Omental fat pad (tissue), 4 donors: Measurements from ENCODE around the gene PLXNA1. TPM values are rescaled to one million over a fixed set of nuclear protein-coding genes. Genes with fewer than 3 reads are reported as not detected.

Experiments
- ATAC-seq: fragments of 150-250 bp; one replicate; pipeline ENCODE4 v1.9.1; 2016; ENCODE audit warnings: mild to moderate bottlenecking, moderate library complexity; ENCODE audit not compliant: low FRiP score
- DNase-seq: peaks from one replicate; pipeline ENCODE4 v3.0.0-alpha.2; 2019; ENCODE audit warnings: low spot score
- total RNA-seq, 4 donors: library from RNA; depleted of rRNA; stranded (reverse); fragments of >200 nt; gene quantifications; one replicate each; pipeline ENCODE4 v1.1.0, GENCODE V29; 2016
- TF ChIP-seq, protein P1 (sequence below), 3 donors: fragments of 450-650 bp; IDR thresholded peaks; one replicate each; pipeline ENCODE4 v1.5.1; 2016 to 2017; ENCODE audit warnings: antibody characterized with exemption in 3 of 3, mild to moderate bottlenecking in 3 of 3, moderate library complexity in 2 of 3

PLXNA1 gene
- total RNA-seq, 4 donors from 2014 or later = 21.7 to 56.4 (median 37.3) TPM

GRCh38 chr3:126982126-126982470, 817 bp upstream of the PLXNA1 start:
- DNase-seq = no peak
- TF ChIP-seq, protein P1, sequence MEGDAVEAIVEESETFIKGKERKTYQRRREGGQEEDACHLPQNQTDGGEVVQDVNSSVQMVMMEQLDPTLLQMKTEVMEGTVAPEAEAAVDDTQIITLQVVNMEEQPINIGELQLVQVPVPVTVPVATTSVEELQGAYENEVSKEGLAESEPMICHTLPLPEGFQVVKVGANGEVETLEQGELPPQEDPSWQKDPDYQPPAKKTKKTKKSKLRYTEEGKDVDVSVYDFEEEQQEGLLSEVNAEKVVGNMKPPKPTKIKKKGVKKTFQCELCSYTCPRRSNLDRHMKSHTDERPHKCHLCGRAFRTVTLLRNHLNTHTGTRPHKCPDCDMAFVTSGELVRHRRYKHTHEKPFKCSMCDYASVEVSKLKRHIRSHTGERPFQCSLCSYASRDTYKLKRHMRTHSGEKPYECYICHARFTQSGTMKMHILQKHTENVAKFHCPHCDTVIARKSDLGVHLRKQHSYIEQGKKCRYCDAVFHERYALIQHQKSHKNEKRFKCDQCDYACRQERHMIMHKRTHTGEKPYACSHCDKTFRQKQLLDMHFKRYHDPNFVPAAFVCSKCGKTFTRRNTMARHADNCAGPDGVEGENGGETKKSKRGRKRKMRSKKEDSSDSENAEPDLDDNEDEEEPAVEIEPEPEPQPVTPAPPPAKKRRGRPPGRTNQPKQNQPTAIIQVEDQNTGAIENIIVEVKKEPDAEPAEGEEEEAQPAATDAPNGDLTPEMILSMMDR (IDR thresholded peaks at IDR 0.05) = no peak
- peak; percentile 2 for ATAC-seq

GRCh38 chr3:126983276-126983652, 349 bp downstream of the PLXNA1 start:
- TF ChIP-seq, protein P1 (IDR thresholded peaks at IDR 0.05) = no peak
- no peak for DNase-seq
- ATAC-seq = peak; percentile 18

DNA sequence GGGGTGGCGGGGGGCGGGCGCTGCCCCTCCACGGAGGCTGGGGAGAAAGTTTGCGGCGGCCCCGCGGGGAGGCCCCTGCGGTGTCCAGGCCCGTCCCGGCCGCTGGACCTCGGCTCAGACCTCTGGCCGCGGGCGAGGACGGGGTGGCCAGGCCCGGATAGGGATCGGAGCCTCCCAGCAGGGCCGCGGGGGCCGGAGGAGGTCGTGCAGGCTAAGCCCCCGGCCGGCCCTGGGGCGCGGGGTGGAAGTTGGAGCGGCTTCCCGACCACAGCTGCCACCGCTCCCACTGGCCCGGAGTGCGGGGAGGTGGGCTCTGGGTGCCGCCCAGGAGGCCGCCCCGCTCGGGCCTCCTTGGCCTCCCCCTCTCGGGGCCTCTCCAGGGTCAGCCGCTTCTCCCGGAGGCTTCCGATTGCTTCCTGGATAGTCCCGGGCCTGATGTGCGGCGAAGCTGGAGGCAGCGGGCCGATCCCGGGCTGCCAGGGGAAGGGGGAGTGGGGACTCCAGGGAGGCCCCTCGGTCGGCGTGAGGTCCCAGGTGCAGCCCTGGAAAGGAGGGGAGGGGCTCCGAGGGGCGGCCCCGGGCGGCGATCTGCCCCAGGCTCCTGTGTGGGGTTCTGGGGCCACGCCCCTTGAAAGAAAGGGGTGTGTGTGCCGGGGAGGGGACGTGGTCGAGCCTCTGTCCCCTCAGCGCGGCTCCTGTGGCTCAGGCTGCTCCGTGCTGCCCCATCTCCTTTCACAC, 907 bp downstream of the PLXNA1 start:
- TF ChIP-seq, protein P1 (IDR thresholded peaks at IDR 0.05) = no peak
- peak; percentile 3 for ATAC-seq
- DNase-seq = no peak

DNA sequence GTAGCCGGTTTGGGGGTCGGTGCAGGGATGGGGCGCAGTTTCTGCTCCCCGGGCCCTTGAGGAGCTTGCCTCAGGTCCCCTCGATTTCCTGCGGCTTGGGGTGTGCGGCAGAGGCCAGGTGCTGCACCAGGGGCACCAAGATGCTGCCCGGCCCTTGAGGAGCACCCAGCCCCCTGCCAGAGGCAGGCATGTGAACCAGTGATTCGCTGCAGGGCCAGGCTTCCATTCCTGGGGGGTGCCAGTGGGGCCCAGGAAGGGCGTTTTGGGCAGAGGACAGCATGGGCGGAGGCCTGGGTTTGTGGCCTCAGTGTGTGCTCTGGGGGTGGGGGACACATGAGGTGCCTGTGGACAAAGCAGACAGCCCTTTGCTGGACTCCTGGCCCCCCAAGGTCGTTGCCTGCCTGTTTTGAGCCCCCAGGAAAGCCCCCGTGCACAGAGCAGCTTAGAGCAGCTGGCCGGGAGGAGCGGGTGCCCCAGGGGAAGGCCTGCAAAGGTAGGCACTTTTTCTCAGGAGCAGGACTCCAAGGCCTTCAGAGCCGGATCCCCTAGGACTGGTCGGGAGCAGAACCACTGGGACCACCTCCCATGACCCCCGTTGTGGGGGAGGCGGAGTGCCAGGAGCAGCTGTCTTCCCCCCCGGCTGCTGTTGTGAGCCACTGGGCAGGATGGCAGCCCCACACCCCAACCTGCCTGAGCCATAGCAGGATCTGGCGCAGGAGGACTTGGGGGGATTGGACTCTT, 1.6 kb downstream of the PLXNA1 start:
- TF ChIP-seq, protein P1 (IDR thresholded peaks at IDR 0.05) = no peak
- no peak for DNase-seq
- ATAC-seq = no peak

GRCh38 chr3:126985132-126985985, 2.4 kb downstream of the PLXNA1 start:
- ATAC-seq = no peak
- TF ChIP-seq, protein P1 (IDR thresholded peaks at IDR 0.05) = no peak

GRCh38 chr3:126986001-126986400, 3.1 kb downstream of the PLXNA1 start:
- TF ChIP-seq, protein P1 (IDR thresholded peaks at IDR 0.05) = no peak
- ATAC-seq (no peak), DNase-seq (no peak)

More at GRCh38 chr3:126985132-126985985, 2.4 kb downstream of the PLXNA1 start:
- DNase-seq = no peak
